AG10803 (cell line): Measurements from ENCODE around the gene RBM6.

Source experiments
- DNase-seq: peaks from one replicate; pipeline ENCODE4 v3.0.0; 2010; ENCODE audit warnings: low read depth
- H3K4me3 ChIP-seq: 2 replicates; pipeline ENCODE4 v1.5.1; 2011; ENCODE audit warnings: mild to moderate bottlenecking, low read length, control low read depth
- CTCF ChIP-seq: conservative IDR thresholded peaks from 2 replicates; pipeline ENCODE4 v1.5.1; 2011; ENCODE audit warnings: mild to moderate bottlenecking, low read length, control low read depth, inconsistent platforms

RBM6 gene

GRCh38 chr3:50122661-50123391 lies 182.9 kb downstream of the RBM6 start:
- TF ChIP-seq CTCF = no peak
- DNase-seq = no peak
- H3K4me3 ChIP-seq = no peak overlapping the region

GRCh38 chr3:50123394-50124051 lies 183.6 kb downstream of the RBM6 start:
- no peak for DNase-seq
- no peak overlapping the region for H3K4me3 ChIP-seq
- no peak for TF ChIP-seq CTCF

GRCh38 chr3:50124052-50124799 lies 184.3 kb downstream of the RBM6 start:
- H3K4me3 ChIP-seq = no peak overlapping the region
- no peak for TF ChIP-seq CTCF
- DNase-seq = no peak

GRCh38 chr3:50124800-50125178 lies 184.8 kb downstream of the RBM6 start:
- peak; percentile 33 for DNase-seq
- no peak for TF ChIP-seq CTCF
- H3K4me3 ChIP-seq = no peak overlapping the region

- TF ChIP-seq CTCF = no peak
- H3K4me3 ChIP-seq = no peak overlapping the region
- DNase-seq = no peak
Observed at GRCh38 chr3:50125541-50126286, 185.8 kb downstream of the RBM6 start.

GRCh38 chr3:50126287-50127211 lies 186.6 kb downstream of the RBM6 start:
- no peak overlapping the region for H3K4me3 ChIP-seq
- DNase-seq = peak; percentile 63
- no peak for TF ChIP-seq CTCF
